HL-60 (cell line): ENCODE measurements around the gene APOA4.

Source experiments
- POLR2AphosphoS5 ChIP-seq: IDR thresholded peaks from 2 replicates; pipeline ENCODE4 v1.6.1; 2012; ENCODE audit warnings: low read depth
- TF ChIP-seq, protein P1 (sequence below): IDR thresholded peaks from one replicate; pipeline ENCODE4 v1.5.1; 2011; ENCODE audit warnings: low read length, control low read depth, inconsistent platforms; ENCODE audit not compliant: insufficient read depth

DNA sequence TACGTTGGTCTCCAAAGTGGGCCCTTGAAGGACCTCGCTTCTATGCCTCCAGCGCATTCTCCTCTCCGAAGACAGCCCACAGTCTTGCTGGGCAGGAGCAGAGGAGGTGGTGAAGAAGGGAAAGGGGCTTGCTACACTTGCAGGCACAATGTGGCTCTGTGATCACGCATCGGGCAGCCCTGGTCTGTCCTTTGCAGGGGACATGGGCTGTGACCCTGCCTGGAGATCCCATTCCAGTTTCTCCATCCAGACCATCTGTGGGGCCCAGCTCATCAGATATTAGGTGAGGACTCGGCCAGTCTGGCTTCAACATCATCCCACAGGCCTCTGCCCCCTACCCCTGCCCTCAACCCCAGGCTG lies 13.5 kb upstream of the APOA4 start:
- no peak for TF ChIP-seq POLR2AphosphoS5
- TF ChIP-seq, protein P1, sequence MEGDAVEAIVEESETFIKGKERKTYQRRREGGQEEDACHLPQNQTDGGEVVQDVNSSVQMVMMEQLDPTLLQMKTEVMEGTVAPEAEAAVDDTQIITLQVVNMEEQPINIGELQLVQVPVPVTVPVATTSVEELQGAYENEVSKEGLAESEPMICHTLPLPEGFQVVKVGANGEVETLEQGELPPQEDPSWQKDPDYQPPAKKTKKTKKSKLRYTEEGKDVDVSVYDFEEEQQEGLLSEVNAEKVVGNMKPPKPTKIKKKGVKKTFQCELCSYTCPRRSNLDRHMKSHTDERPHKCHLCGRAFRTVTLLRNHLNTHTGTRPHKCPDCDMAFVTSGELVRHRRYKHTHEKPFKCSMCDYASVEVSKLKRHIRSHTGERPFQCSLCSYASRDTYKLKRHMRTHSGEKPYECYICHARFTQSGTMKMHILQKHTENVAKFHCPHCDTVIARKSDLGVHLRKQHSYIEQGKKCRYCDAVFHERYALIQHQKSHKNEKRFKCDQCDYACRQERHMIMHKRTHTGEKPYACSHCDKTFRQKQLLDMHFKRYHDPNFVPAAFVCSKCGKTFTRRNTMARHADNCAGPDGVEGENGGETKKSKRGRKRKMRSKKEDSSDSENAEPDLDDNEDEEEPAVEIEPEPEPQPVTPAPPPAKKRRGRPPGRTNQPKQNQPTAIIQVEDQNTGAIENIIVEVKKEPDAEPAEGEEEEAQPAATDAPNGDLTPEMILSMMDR = no peak
